HG02970 (cell line): Measurements from ENCODE around the gene NMUR2.

ENCODE experiments used
- ATAC-seq: cut with Tn5 transposase; IDR thresholded peaks from one replicate; pipeline ENCODE4 v1.9.1; 2021; ENCODE audit warnings: mild to moderate bottlenecking, moderate library complexity, moderate number of reproducible peaks; ENCODE audit not compliant: unreplicated experiment, low FRiP score

Gene NMUR2

GRCh38 chr5:152405145-152405544 is at the start of gene NMUR2:
NMUR2 (minus strand) TSS chr5:152405279; CDS start chr5:152405113, 166 bp downstream.
- ATAC-seq: no peak

- ATAC-seq: no peak
These were observed 38.9 kb upstream of the NMUR2 start for GRCh38 chr5:152443935-152444334.

- ATAC-seq: no peak
These were observed 34.7 kb upstream of the NMUR2 start for GRCh38 chr5:152439791-152440190.

GRCh38 chr5:152437866-152438265 is 32.8 kb upstream of the NMUR2 start:
- no peak for ATAC-seq

GRCh38 chr5:152427721-152428120 is 22.6 kb upstream of the NMUR2 start:
- ATAC-seq: no peak

- ATAC-seq: no peak
These were observed 20.0 kb upstream of the NMUR2 start for GRCh38 chr5:152425083-152425482.

GRCh38 chr5:152424501-152424900 is 19.4 kb upstream of the NMUR2 start:
- ATAC-seq: no peak

- no peak for ATAC-seq
These were observed 17.0 kb upstream of the NMUR2 start for GRCh38 chr5:152422081-152422480.

GRCh38 chr5:152412129-152412528 is 7.0 kb upstream of the NMUR2 start:
- ATAC-seq: no peak

- no peak for ATAC-seq
These were observed 1.0 kb upstream of the NMUR2 start for GRCh38 chr5:152406082-152406481.

GRCh38 chr5:152404494-152404893 is 585 bp downstream of the NMUR2 start:
- ATAC-seq: no peak

GRCh38 chr5:152403046-152403445 is 2.0 kb downstream of the NMUR2 start:
- no peak for ATAC-seq

- ATAC-seq: no peak
These were observed 4.2 kb downstream of the NMUR2 start for GRCh38 chr5:152400846-152401245.

- ATAC-seq: no peak
These were observed 7.5 kb downstream of the NMUR2 start for GRCh38 chr5:152397581-152397980.

GRCh38 chr5:152393441-152393840 is 11.6 kb downstream of the NMUR2 start:
- no peak for ATAC-seq

GRCh38 chr5:152389208-152389849 is 15.8 kb downstream of the NMUR2 start:
- no peak for ATAC-seq

GRCh38 chr5:152388610-152389009 is 16.5 kb downstream of the NMUR2 start:
- ATAC-seq: no peak

- ATAC-seq: no peak
These were observed 24.5 kb downstream of the NMUR2 start for GRCh38 chr5:152380415-152381123.

- ATAC-seq: no peak
These were observed 25.7 kb downstream of the NMUR2 start for GRCh38 chr5:152379331-152379730.

- no peak for ATAC-seq
These were observed 26.3 kb downstream of the NMUR2 start for GRCh38 chr5:152378730-152379129.

- no peak for ATAC-seq
These were observed 28.2 kb downstream of the NMUR2 start for GRCh38 chr5:152376886-152377285.

GRCh38 chr5:152374711-152375275 is 30.3 kb downstream of the NMUR2 start:
- ATAC-seq: no peak
